GM18498 (cell line): Measurements from ENCODE around the gene WDFY3.

ENCODE experiments used
- ATAC-seq: cut with Tn5 transposase; IDR thresholded peaks from one replicate; pipeline ENCODE4 v1.9.1; 2021; ENCODE audit warnings: mild to moderate bottlenecking, moderate library complexity; ENCODE audit not compliant: unreplicated experiment

The WDFY3 gene

GRCh38 chr4:84914686-84915395 is 51.6 kb downstream of the WDFY3 start:
- no peak for ATAC-seq

- no peak for ATAC-seq
Observed at GRCh38 chr4:84913176-84913575, 53.3 kb downstream of the WDFY3 start.

- no peak for ATAC-seq
Observed at GRCh38 chr4:84912741-84913140, 53.7 kb downstream of the WDFY3 start.

GRCh38 chr4:84908876-84909275 is 57.6 kb downstream of the WDFY3 start:
- no peak for ATAC-seq

- no peak for ATAC-seq
Observed at GRCh38 chr4:84907145-84907544, 59.3 kb downstream of the WDFY3 start.

- ATAC-seq: no peak
Observed at GRCh38 chr4:84905646-84906045, 60.8 kb downstream of the WDFY3 start.

GRCh38 chr4:84901740-84902281 is 64.7 kb downstream of the WDFY3 start:
- ATAC-seq: no peak

- ATAC-seq: no peak
Observed at GRCh38 chr4:84901173-84901572, 65.3 kb downstream of the WDFY3 start.

- ATAC-seq: no peak
Observed at GRCh38 chr4:84899616-84900015, 66.9 kb downstream of the WDFY3 start.

- no peak for ATAC-seq
Observed at GRCh38 chr4:84897516-84897915, 69.0 kb downstream of the WDFY3 start.

GRCh38 chr4:84895283-84895682 is 71.2 kb downstream of the WDFY3 start:
- no peak for ATAC-seq

GRCh38 chr4:84894621-84895020 is 71.9 kb downstream of the WDFY3 start:
- ATAC-seq: no peak

GRCh38 chr4:84892950-84893349 is 73.5 kb downstream of the WDFY3 start:
- no peak for ATAC-seq

GRCh38 chr4:84887824-84888223 is 78.7 kb downstream of the WDFY3 start:
- no peak for ATAC-seq

GRCh38 chr4:84879651-84880200 is 86.8 kb downstream of the WDFY3 start:
- no peak for ATAC-seq

- ATAC-seq: no peak
Observed at GRCh38 chr4:84878546-84878945, 87.9 kb downstream of the WDFY3 start.

GRCh38 chr4:84878090-84878489 is 88.4 kb downstream of the WDFY3 start:
- no peak for ATAC-seq

- no peak for ATAC-seq
Observed at GRCh38 chr4:84877051-84877833, 89.2 kb downstream of the WDFY3 start.

- ATAC-seq: no peak
Observed at GRCh38 chr4:84875636-84876371, 90.7 kb downstream of the WDFY3 start.

- no peak for ATAC-seq
Observed at GRCh38 chr4:84874619-84875018, 91.9 kb downstream of the WDFY3 start.
